CD4-positive, alpha-beta T cell (primary cell): ENCODE measurements around the gene H2AZ1. TPM values are rescaled to one million over a fixed set of nuclear protein-coding genes. Genes with fewer than 3 reads are reported as not detected.
"Not testable (repeated sequence)": the region's sequence is repeated elsewhere in the genome, so short reads cannot be mapped to it uniquely, and the experiment has no call there.

ENCODE experiments used
- ATAC-seq: fragments of 200-7000 bp; cut with Tn5 transposase; one replicate; pipeline ENCODE4 v1.10.0; 2022; ENCODE audit warnings: mild to moderate bottlenecking; ENCODE audit not compliant: poor library complexity
- CTCF ChIA-PET: fragments of 350-600 bp; sonication (Branson Sonifier 250); formaldehyde crosslinking; loops from one replicate; lab custom pipeline; 2021; ENCODE audit warnings: antibody characterized with exemption, inconsistent platforms; lab: Charles Lee
- POLR2A ChIA-PET: fragments of 350-600 bp; sonication (Branson Sonifier 250); formaldehyde crosslinking; loops from one replicate; lab custom pipeline; 2021; ENCODE audit warnings: antibody characterized with exemption, inconsistent platforms; lab: Charles Lee
- DNase-seq, 14 experiments: peaks; one replicate each; pipeline ENCODE4 v3.0.0-alpha.2; 2013 to 2020; ENCODE audit warnings: mixed read lengths in 2 of 14
- H3K27ac ChIP-seq, 2 donors: one replicate each; pipeline versions ENCODE4 v1.5.1 to v1.7.0; 2013; ENCODE audit warnings: low read length in 2 of 2, low read depth in 1 of 2, mild to moderate bottlenecking in 1 of 2
- H3K27me3 ChIP-seq, 2 experiments: 1 replicate in 1 of 2; 2 replicates in 1 of 2; pipeline versions ENCODE4 v1.6.1 to v1.7.0; 2013; ENCODE audit warnings: low read length in 2 of 2, control low read depth in 1 of 2, mild to moderate bottlenecking in 1 of 2, moderate library complexity in 1 of 2; ENCODE audit not compliant: insufficient read depth in 2 of 2, control insufficient read depth in 1 of 2
- H3K36me3 ChIP-seq: one replicate; pipeline ENCODE4 v1.6.1; 2013; ENCODE audit warnings: low read length, control low read depth; ENCODE audit not compliant: insufficient read depth
- H3K4me1 ChIP-seq: one replicate; pipeline ENCODE4 v1.6.1; 2013; ENCODE audit warnings: low read length, control low read depth; ENCODE audit not compliant: insufficient read depth
- H3K4me3 ChIP-seq: one replicate; pipeline ENCODE4 v1.5.1; 2013; ENCODE audit warnings: mild to moderate bottlenecking, low read length, moderate library complexity
- H3K9me3 ChIP-seq, 2 experiments: 1 replicate in 1 of 2; 2 replicates in 1 of 2; pipeline versions ENCODE4 v1.6.1 to v1.7.0; 2013; ENCODE audit warnings: low read length in 2 of 2, mild to moderate bottlenecking in 2 of 2, control low read depth in 1 of 2, moderate library complexity in 1 of 2; ENCODE audit not compliant: control insufficient read depth in 1 of 2, insufficient read depth in 1 of 2
- H3K27ac Mint-ChIP-seq: one replicate; pipeline ENCODE4 v1.8.0; 2020; ENCODE audit warnings: mixed read lengths
- H3K27me3 Mint-ChIP-seq: one replicate; pipeline ENCODE4 v1.8.0; 2021; ENCODE audit warnings: mixed read lengths
- H3K36me3 Mint-ChIP-seq: one replicate; pipeline ENCODE4 v1.8.0; 2021; ENCODE audit warnings: low read depth, mixed read lengths
- H3K4me1 Mint-ChIP-seq: one replicate; pipeline ENCODE4 v1.8.0; 2021; ENCODE audit warnings: low read depth, mixed read lengths
- H3K4me3 Mint-ChIP-seq: one replicate; pipeline ENCODE4 v1.8.0; 2020; ENCODE audit warnings: mild to moderate bottlenecking, mixed read lengths
- H3K9me3 Mint-ChIP-seq: one replicate; pipeline ENCODE4 v1.8.0; 2020; ENCODE audit warnings: mixed read lengths
- CTCF ChIP-seq: fragments of 200-600 bp; IDR thresholded peaks from one replicate; pipeline ENCODE4 v1.8.0; 2022; ENCODE audit warnings: antibody characterized with exemption, mild to moderate bottlenecking
- intact Hi-C, 2 experiments: fragments of 100-400 bp; cut with DNase I in 1 of 2; cut with micrococcal nuclease in 1 of 2; formaldehyde crosslinking; loops; one replicate each; pipeline versions ENCODE4 v1.15.1 to v1.9.0; 2023 to 2025; cut with DNase I, micrococcal nuclease
- total RNA-seq, 174 experiments: library from RNA in 2 of 174; stranded (reverse) in 2 of 174; gene quantifications; one replicate each; pipeline ENCODE4 v1.2.3 and lab custom pipeline; 2021 to 2026

The H2AZ1 gene
- total RNA-seq, 2 experiments from 2014 or later = 96.3 to 102 TPM

GRCh38 chr4:99961711-99962110 lies 11.6 kb upstream of the H2AZ1 start:
- no peak for DNase-seq
- H3K4me1 Mint-ChIP-seq = peaks cover 28% of the 10 kb centered on the region
- H3K27ac Mint-ChIP-seq = no peak overlapping the region
- H3K36me3 Mint-ChIP-seq = no peaks in the 10 kb centered on the region
- Histone ChIP-seq H3K4me3 (no peak overlapping the region), H3K9me3 (no peaks in the 10 kb centered on the region), H3K36me3 (no peaks in the 10 kb centered on the region), H3K4me1 (peaks cover 2% of the 10 kb centered on the region), H3K27ac (no peak overlapping the region), H3K27me3 (no peaks in the 10 kb centered on the region)
- TF ChIP-seq CTCF = no peak
- intact Hi-C loops = no loop called here
- ATAC-seq = no peak
- H3K9me3 Mint-ChIP-seq = no peaks in the 10 kb centered on the region
- POLR2A ChIA-PET = interaction anchor here (1.1 kb wide), 1 partner anchor 11 kb away, joined by 4 read pairs; the partner anchor contains the start of gene H2AZ1
- no peaks in the 10 kb centered on the region for H3K27me3 Mint-ChIP-seq
- CTCF ChIA-PET = interaction anchor here (0.7 kb wide), 1 partner anchor 673 kb away, joined by 4 read pairs; no protein-coding TSS in a partner anchor
- H3K4me3 Mint-ChIP-seq = no peak overlapping the region

- Mint-ChIP-seq H3K4me1 (peaks cover 18% of the 10 kb centered on the region), H3K4me3 (no peak overlapping the region), H3K27me3 (no peaks in the 10 kb centered on the region), H3K27ac (no peak overlapping the region), H3K9me3 (no peaks in the 10 kb centered on the region), H3K36me3 (no peaks in the 10 kb centered on the region)
- ATAC-seq = no peak
- no peaks in the 10 kb centered on the region for H3K9me3 ChIP-seq
- no peaks in the 10 kb centered on the region for H3K4me1 ChIP-seq
- no peak overlapping the region for H3K27ac ChIP-seq
- no peak overlapping the region for H3K4me3 ChIP-seq
- ChIA-PET POLR2A (interaction anchor here (0.5 to 1.6 kb wide), 2 partner anchors 10 to 94 kb away, joined by 3 read pairs; no protein-coding TSS in a partner anchor), CTCF (no interaction called here)
- no peak for DNase-seq
- H3K27me3 ChIP-seq = no peaks in the 10 kb centered on the region
- no peak for TF ChIP-seq CTCF
- no peaks in the 10 kb centered on the region for H3K36me3 ChIP-seq
- intact Hi-C loops = no loop called here
Observed at GRCh38 chr4:99960648-99961047, 10.6 kb upstream of the H2AZ1 start.

GRCh38 chr4:99958207-99958606 lies 8.1 kb upstream of the H2AZ1 start:
- H3K27me3 Mint-ChIP-seq, H3K36me3 Mint-ChIP-seq, H3K4me3 Mint-ChIP-seq, H3K36me3 ChIP-seq, H3K9me3 Mint-ChIP-seq, POLR2A ChIA-PET, H3K27me3 ChIP-seq, DNase-seq, CTCF ChIA-PET, H3K4me1 ChIP-seq, H3K4me1 Mint-ChIP-seq, H3K27ac ChIP-seq, ATAC-seq, H3K9me3 ChIP-seq, H3K27ac Mint-ChIP-seq, H3K4me3 ChIP-seq: not testable (repeated sequence)
- intact Hi-C loops = loop anchor here in 1 of 2 experiments (10.0 kb wide), 2 partner anchors 137 to 1813 kb away; partner anchors contain the start of gene STPG2

- CTCF ChIA-PET = interaction anchor here (0.9 to 2.6 kb wide), 5 partner anchors 56 to 956 kb away, joined by 3 to 11 read pairs (median 3); partner anchors contain the start of genes LAMTOR3, METAP1 and TRMT10A
Observed at GRCh38 chr4:99950913-99951254, 809 bp upstream of the H2AZ1 start.

More at GRCh38 chr4:99950913-99951254, 809 bp upstream of the H2AZ1 start:
- H3K36me3 Mint-ChIP-seq = peaks cover 18% of the 10 kb centered on the region
- Histone ChIP-seq H3K4me1 (peaks cover 25% of the 10 kb centered on the region), H3K4me3 (peak overlapping the region; percentile 93), H3K27me3 (no peaks in the 10 kb centered on the region), H3K27ac (peak overlapping the region; percentile 83 to 84), H3K36me3 (peaks cover 12% of the 10 kb centered on the region), H3K9me3 (no peaks in the 10 kb centered on the region)
- H3K9me3 Mint-ChIP-seq = no peaks in the 10 kb centered on the region
- H3K27me3 Mint-ChIP-seq = no peaks in the 10 kb centered on the region
- peaks cover 17% of the 10 kb centered on the region for H3K4me1 Mint-ChIP-seq
- TF ChIP-seq CTCF = no peak
- H3K4me3 Mint-ChIP-seq = no peak overlapping the region
- intact Hi-C loops = loop anchor here in 1 of 2 experiments (5.0 to 10.0 kb wide), 4 partner anchors 144 to 1806 kb away; partner anchors contain the start of genes ADH5, RAP1GDS1 and STPG2
- POLR2A ChIA-PET = interaction anchor here (1.0 to 2.6 kb wide), 14 partner anchors 9 to 955 kb away, joined by 3 to 19 read pairs (median 6); partner anchors contain the start of genes DAPP1, LAMTOR3, METAP1 and TRMT10A
- H3K27ac Mint-ChIP-seq = no peak overlapping the region
- ATAC-seq (no peak), DNase-seq (no peak)
